Mucosa of descending colon (tissue), 3 donors: ENCODE results near the gene ERI2. TPM values are rescaled to one million over a fixed set of nuclear protein-coding genes. Genes with fewer than 3 reads are reported as not detected.
A peak's percentile ranks its signal among the peaks of the same experiment; 100 is the strongest.
"Not testable (repeated sequence)": the region's sequence is repeated elsewhere in the genome, so short reads cannot be mapped to it uniquely, and the experiment has no call there.

Experiments used
- ATAC-seq: fragments of 200-7000 bp; cut with Tn5 transposase; one replicate; pipeline ENCODE4 v1.9.1; 2020; ENCODE audit warnings: mild to moderate bottlenecking, moderate library complexity
- DNase-seq, 3 donors: peaks; one replicate each; pipeline ENCODE4 v3.0.0-alpha.2; 2020
- H3K36me3 ChIP-seq: fragments of 200-600 bp; one replicate; pipeline ENCODE4 v1.8.0; 2021; ENCODE audit warnings: low read depth, mild to moderate bottlenecking
- H3K4me1 ChIP-seq: fragments of 200-600 bp; one replicate; pipeline ENCODE4 v1.8.0; 2021; ENCODE audit warnings: low read depth, mild to moderate bottlenecking
- H3K4me3 ChIP-seq: fragments of 200-600 bp; one replicate; pipeline ENCODE4 v1.8.0; 2021; ENCODE audit warnings: mild to moderate bottlenecking
- H3K9me3 ChIP-seq: fragments of 200-600 bp; one replicate; pipeline ENCODE4 v1.8.0; 2021; ENCODE audit warnings: mild to moderate bottlenecking
- CTCF ChIP-seq: fragments of 200-600 bp; IDR thresholded peaks from one replicate; pipeline ENCODE4 v1.8.0; 2022; ENCODE audit warnings: antibody characterized with exemption, mild to moderate bottlenecking
- intact Hi-C, 2 donors: fragments of 100-400 bp; cut with DNase I in 1 of 2; cut with micrococcal nuclease in 1 of 2; formaldehyde crosslinking; loops; one replicate each; pipeline versions ENCODE4 v1.11.0 to v1.11.1; 2022; cut with DNase I, micrococcal nuclease
- total RNA-seq, 3 donors: library from RNA; stranded (reverse); fragmentation: NEBNext Ultra II Directional in 2 of 3; extraction: Animal tissue kit (Norgen Biotek cat#: 25700) in 2 of 3; gene quantifications; one replicate each; pipeline versions ENCODE4 v1.2.1 to v1.2.4, GENCODE V29; 2021 to 2023
- donor health status: DM: no; HTN: no; CAD: no; lungs with moderate emphysema.
- donor health status: DM: no; HTN: no; CAD: no.
- donor health status: DM: no; HTN: yes; CAD: no.

Gene ERI2
- total RNA-seq, 3 donors from 2014 or later, result 16.2 to 30.3 (median 30.2) TPM

- Histone ChIP-seq H3K4me1 (peaks cover 8% of the 10 kb centered on the region), H3K4me3 (no peak overlapping the region), H3K36me3 (no peaks in the 10 kb centered on the region), H3K9me3 (no peaks in the 10 kb centered on the region)
- TF ChIP-seq CTCF, result no peak
- DNase-seq, result no peak
- intact Hi-C loops, result no loop called here
- ATAC-seq, result no peak
Observed at GRCh38 chr16:20765732-20766131, 40.5 kb downstream of the ERI2 start.

GRCh38 chr16:20764448-20764847 lies 41.8 kb downstream of the ERI2 start:
- intact Hi-C loops, H3K36me3 ChIP-seq, H3K9me3 ChIP-seq, H3K4me3 ChIP-seq, ATAC-seq, H3K4me1 ChIP-seq, DNase-seq: not testable (repeated sequence)

- DNase-seq (peak in 2 of 3 donors; percentile 39 to 89), ATAC-seq (peak; percentile 99)
- no peak within 1 kb of the TSS for H3K4me3 ChIP-seq
- H3K9me3 ChIP-seq, result no peaks in the 10 kb centered on the region
- H3K36me3 ChIP-seq, result no peaks in the 10 kb centered on the region
- intact Hi-C loops, result no loop called here
- H3K4me1 ChIP-seq, result peaks cover 8% of the 10 kb centered on the region
- TF ChIP-seq CTCF, result peak; percentile 10
Observed at GRCh38 chr16:20763461-20764232, 42.6 kb downstream of the ERI2 start, which contains the start of gene ACSM3. Gene ACSM3, plus strand, starts transcription at chr16:20764014. Its CDS starts 6,021 bp downstream, at chr16:20770035.

GRCh38 chr16:20762404-20763123 lies 43.7 kb downstream of the ERI2 start:
- DNase-seq (no peak), ATAC-seq (no peak)
- TF ChIP-seq CTCF, result no peak
- no peak overlapping the region for H3K4me3 ChIP-seq
- H3K9me3 ChIP-seq, result no peaks in the 10 kb centered on the region
- intact Hi-C loops, result no loop called here
- peaks cover 8% of the 10 kb centered on the region for H3K4me1 ChIP-seq
- H3K36me3 ChIP-seq, result no peaks in the 10 kb centered on the region

GRCh38 chr16:20761175-20761574 lies 45.1 kb downstream of the ERI2 start:
- TF ChIP-seq CTCF, result no peak
- DNase-seq, result no peak
- intact Hi-C loops, result no loop called here
- Histone ChIP-seq H3K4me3 (no peak overlapping the region), H3K4me1 (peaks cover 8% of the 10 kb centered on the region), H3K9me3 (no peaks in the 10 kb centered on the region), H3K36me3 (no peaks in the 10 kb centered on the region)
- ATAC-seq, result no peak

- ATAC-seq (no peak), DNase-seq (no peak)
- Histone ChIP-seq H3K36me3 (no peaks in the 10 kb centered on the region), H3K9me3 (no peaks in the 10 kb centered on the region), H3K4me3 (no peak overlapping the region), H3K4me1 (peaks cover 8% of the 10 kb centered on the region)
- no peak for TF ChIP-seq CTCF
- intact Hi-C loops, result no loop called here
Observed at GRCh38 chr16:20760346-20760745, 45.9 kb downstream of the ERI2 start.

GRCh38 chr16:20755799-20756198 lies 50.5 kb downstream of the ERI2 start:
- ATAC-seq, DNase-seq, H3K9me3 ChIP-seq, H3K36me3 ChIP-seq, H3K4me1 ChIP-seq, H3K4me3 ChIP-seq, intact Hi-C loops: not testable (repeated sequence)
